ENCODE data around the gene DSCAML1. TPM values are rescaled to one million over a fixed set of nuclear protein-coding genes. Genes with fewer than 3 reads are reported as not detected.

Gene DSCAML1
- total RNA-seq, 1 donor from 2014 or later = not detected

- Histone ChIP-seq H3K36me3 (no peaks in the 10 kb centered on the region), H3K4me3 (no peak overlapping the region), H3K27ac (no peak overlapping the region), H3K27me3 (no peaks in the 10 kb centered on the region), H3K9me3 (no peaks in the 10 kb centered on the region), H3K4me1 (no peaks in the 10 kb centered on the region)
- intact Hi-C loops (cut with DNase I) = no loop called here
- TF ChIP-seq CTCF (IDR thresholded peaks at IDR 0.05) = no peak
- no peak for DNase-seq (ENCODE audit: low spot score in 2 of 2)
Measured at GRCh38 chr11:117547195-117547850, 249.7 kb downstream of the DSCAML1 start.

- intact Hi-C loops (cut with DNase I) = no loop called here
Measured at GRCh38 chr11:117546431-117547194, 250.4 kb downstream of the DSCAML1 start.

GRCh38 chr11:117545706-117546105 lies 251.3 kb downstream of the DSCAML1 start:
- no peak for DNase-seq (ENCODE audit: low spot score in 2 of 2)
- Histone ChIP-seq H3K9me3 (no peaks in the 10 kb centered on the region), H3K4me1 (no peaks in the 10 kb centered on the region), H3K27ac (no peak overlapping the region), H3K36me3 (no peaks in the 10 kb centered on the region), H3K4me3 (no peak overlapping the region), H3K27me3 (no peaks in the 10 kb centered on the region)
- no peak for TF ChIP-seq CTCF (IDR thresholded peaks at IDR 0.05)
- intact Hi-C loops (cut with DNase I) = no loop called here

More at GRCh38 chr11:117546431-117547194, 250.4 kb downstream of the DSCAML1 start:
- H3K4me1 ChIP-seq = no peaks in the 10 kb centered on the region
- no peak for DNase-seq (ENCODE audit: low spot score in 2 of 2)
- no peaks in the 10 kb centered on the region for H3K27me3 ChIP-seq
- H3K4me3 ChIP-seq = no peak overlapping the region
- no peak for TF ChIP-seq CTCF (IDR thresholded peaks at IDR 0.05)
- H3K36me3 ChIP-seq = no peaks in the 10 kb centered on the region
- H3K27ac ChIP-seq = no peak overlapping the region
- H3K9me3 ChIP-seq = no peaks in the 10 kb centered on the region

DNA sequence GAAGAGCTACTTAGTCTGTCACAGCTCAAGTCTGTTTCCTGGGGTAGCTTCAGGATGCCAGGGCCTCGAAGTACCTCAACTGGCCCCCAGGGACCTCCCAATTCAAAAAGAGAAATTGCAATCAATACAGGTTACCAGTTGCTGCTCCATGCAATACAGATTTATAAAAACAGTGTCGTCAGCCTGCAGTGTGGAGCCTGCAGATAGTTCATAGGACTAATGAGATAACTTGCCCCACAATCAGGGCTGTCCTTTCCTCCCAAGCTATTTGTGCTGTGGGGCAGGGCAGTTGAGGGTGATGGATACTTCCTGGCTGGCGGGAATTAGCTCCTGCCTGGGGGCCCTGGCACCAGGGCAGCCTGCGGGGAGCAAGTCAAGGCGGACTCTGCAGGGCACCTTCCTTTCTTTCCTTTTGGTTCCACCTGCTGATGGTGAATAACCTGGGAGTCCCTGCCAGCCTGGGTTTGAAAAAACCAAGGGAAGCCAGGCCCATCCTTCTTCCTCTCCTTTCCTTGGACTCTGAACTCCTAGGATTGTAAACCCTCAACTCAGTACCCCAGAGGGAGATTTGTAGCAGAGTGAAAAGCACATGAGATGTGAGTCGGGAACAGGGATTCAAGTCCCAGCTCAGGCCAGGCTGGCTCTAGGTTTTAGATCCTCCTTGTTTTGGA lies 252.8 kb downstream of the DSCAML1 start:
- H3K36me3 ChIP-seq = no peaks in the 10 kb centered on the region
- no peak overlapping the region for H3K27ac ChIP-seq
- no peaks in the 10 kb centered on the region for H3K4me1 ChIP-seq
- no peak overlapping the region for H3K4me3 ChIP-seq
- intact Hi-C loops (cut with DNase I) = no loop called here
- no peaks in the 10 kb centered on the region for H3K27me3 ChIP-seq
- TF ChIP-seq CTCF (IDR thresholded peaks at IDR 0.05) = no peak
- no peak for DNase-seq (ENCODE audit: low spot score in 2 of 2)
- no peaks in the 10 kb centered on the region for H3K9me3 ChIP-seq

DNA sequence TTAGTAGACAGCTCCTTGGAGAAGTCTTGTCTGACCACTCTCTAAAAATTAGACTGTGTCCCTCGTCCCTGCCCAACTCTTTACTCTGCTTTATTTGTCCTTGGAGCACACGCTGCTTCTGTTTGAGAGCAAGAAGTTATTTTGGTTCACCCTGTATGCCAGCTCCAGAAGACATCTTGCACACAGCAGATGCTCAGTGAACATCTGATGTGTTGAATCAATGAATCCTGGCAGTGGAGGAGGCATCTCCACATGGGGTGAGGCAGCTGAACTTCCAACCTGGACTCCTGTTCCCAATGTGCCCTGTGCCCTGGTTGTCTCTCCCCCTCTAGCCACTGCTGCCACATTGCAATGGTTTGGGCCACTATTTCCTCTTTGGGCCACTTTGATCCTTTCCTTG lies 255.8 kb downstream of the DSCAML1 start:
- TF ChIP-seq CTCF (IDR thresholded peaks at IDR 0.05) = no peak
- Histone ChIP-seq H3K9me3 (no peaks in the 10 kb centered on the region), H3K27me3 (no peaks in the 10 kb centered on the region), H3K4me3 (no peak overlapping the region), H3K4me1 (no peaks in the 10 kb centered on the region), H3K27ac (no peak overlapping the region), H3K36me3 (no peaks in the 10 kb centered on the region)
- intact Hi-C loops (cut with DNase I) = no loop called here
- DNase-seq (ENCODE audit: low spot score in 2 of 2) = no peak

Data from ascending aorta (tissue), 2 donors.